SIG-M5 treated with dmso at 0.1 percent for 504 hours (cell line): ENCODE measurements around the gene ARRB1.
A peak's percentile ranks its signal among the peaks of the same experiment; 100 is the strongest.

Source experiments
- DNase-seq: peaks from one replicate; lab custom pipeline; 2025; ENCODE audit not compliant: unreplicated experiment; lab: John Stamatoyannopoulos, UW

The ARRB1 gene

DNA sequence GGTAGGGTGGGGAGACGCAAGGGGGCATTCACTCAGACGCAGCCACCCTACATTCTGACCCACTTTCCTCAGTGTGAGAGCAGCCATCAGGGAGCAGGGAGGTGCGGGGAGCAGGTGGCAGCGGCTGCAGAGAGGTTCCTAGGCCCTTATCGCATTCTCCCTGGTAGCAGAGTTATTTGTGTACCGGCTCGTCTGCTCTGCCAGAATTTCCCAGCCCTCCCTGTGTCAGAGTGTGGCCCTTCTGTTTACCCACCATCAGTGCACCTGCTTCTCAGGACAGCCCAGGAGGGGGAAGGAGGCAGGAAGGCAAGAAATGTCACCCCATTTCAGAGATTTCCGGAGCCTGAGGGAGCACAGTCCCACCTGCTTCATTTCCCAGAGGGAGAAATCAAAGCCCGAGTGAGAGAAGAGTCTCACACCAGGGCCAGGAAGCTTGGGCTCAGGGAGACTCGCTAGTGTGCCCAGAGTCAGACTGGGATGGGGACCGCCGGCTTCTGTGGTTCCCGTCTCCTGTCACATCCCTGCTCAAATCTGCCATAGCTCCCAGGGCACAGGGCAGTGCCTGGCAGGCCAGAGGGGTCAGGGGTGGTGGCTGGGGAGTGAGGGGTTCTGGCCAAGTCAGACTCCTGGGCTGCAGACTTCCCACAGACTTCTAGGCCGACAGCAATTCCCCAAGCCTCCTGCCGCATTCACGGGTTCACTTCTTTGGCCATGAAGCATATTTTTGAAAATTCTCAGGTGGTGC lies 49.7 kb downstream of the ARRB1 start:
- DNase-seq = no peak

DNA sequence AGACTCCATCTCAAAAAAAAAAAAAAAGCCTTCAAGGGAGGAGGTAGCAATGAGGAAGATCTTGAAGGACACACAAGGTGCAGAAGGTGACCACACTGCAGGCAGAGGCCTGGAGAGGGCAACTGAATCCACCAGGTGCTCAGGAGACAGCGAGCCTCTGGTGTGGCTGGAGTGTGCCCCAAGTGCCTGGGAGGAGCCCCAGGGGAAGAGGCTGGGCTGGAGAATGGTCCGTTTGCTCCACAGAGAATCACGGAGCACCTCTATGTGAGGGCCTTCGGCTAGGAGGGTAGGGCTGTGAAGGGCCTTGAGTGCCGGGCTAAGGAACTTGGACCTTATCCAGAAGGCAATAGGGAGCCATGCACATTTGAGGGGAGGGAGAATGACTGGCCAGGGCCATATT lies 50.3 kb downstream of the ARRB1 start:
- DNase-seq = no peak

DNA sequence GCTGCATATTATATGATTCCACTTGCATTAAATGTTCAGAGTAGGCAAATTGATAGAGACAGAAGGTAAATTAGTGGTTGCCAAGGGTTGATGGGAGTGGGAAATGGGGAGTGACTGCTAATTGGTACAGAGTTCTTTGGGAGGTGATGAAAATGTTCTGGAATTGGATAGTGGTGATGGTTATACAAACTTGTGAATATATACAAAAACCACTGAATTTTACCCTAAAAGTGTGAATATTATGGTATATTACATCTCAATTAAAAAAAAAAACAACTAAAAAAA lies 52.5 kb downstream of the ARRB1 start:
- no peak for DNase-seq

DNA sequence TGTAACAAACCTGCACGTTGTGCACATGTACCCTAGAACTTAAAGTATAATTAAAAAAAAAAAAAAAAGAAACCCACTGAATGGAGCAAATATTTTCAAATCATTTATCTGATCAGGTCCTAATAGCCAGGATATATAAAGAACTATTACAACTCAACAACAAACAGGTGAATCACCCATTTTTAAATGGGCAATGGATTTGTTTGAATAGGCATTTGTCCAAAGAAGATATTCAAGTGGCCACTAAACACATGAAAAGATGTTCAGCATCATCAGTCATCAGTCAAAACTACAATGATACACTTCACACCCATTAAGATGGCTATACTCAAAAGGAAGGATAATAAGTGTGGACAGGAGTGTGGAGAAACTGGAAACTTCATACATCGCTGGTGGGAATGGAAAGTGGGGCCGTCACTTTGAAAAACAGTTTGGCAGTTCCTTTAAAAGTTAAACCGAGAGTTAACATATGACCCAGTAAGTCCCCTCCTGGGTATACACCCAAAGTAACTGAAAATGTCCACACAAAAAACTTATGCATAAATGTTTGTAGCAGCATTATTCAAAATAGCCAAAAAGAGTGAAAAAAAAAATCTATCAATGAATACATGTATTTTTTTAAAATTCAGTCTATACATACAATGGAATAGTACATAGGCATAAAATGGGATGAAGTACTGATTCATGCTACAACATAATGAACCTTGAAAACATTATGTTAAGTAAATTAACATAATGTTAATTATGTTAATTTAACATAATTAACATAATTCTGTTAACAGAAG lies 53.1 kb downstream of the ARRB1 start:
- DNase-seq = no peak

DNA sequence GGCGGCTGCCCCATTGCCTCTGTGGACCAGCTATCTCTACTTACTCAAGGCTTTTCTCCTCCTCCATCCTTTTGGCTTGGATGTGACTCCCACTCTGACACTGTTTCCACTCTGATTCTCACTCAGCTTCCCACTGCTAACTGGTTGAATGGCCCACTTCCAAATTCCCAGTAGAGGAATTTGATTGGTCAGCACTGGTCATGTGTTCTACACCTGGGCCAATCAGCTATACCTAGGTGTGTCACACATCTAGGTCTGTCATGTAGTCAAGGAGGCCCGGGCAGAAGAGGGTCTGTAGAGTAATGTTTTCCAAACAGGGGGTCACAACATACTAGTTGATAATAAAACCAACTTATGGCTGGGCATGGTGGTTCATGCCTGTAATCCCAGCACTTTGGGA lies 57.6 kb downstream of the ARRB1 start:
- no peak for DNase-seq

DNA sequence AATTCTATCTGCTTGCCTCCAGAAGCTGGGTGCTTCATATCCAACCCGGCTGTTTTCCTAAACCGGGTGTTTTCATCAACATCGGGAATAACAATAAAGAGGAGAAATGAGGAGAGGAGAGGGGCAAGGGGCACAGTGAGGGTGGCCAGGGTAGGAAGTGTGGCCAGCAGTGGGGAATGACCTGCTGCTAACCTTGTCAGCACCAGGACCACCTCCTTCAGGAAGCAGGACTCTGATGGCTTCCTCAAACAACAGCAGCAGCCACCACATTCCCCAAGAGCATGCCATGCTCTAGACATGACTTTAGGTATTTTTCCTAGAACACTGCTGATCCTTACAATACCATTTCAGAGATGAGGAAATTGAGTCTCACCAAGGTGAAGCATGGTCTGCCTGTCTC lies 58.5 kb downstream of the ARRB1 start:
- no peak for DNase-seq

DNA sequence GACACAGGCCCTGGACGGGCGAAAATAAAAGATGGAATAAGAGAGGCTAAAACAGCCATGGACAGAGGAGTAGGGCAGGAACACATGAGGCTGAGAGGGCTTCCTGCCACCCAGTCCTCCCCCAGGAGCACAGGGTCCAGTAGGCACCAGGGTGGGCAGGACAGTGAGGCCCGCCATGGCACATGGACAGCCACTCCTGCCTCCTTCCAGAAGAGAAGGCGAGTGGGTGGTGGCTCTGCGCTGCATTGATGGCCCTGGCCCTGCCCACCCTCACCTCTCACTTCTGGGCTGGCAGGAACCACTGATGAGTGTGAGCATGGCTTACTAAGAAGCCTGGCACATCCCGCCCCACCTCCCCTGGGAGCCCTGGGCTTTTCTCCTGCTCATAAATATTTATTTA lies 59.7 kb downstream of the ARRB1 start:
- DNase-seq = no peak

DNA sequence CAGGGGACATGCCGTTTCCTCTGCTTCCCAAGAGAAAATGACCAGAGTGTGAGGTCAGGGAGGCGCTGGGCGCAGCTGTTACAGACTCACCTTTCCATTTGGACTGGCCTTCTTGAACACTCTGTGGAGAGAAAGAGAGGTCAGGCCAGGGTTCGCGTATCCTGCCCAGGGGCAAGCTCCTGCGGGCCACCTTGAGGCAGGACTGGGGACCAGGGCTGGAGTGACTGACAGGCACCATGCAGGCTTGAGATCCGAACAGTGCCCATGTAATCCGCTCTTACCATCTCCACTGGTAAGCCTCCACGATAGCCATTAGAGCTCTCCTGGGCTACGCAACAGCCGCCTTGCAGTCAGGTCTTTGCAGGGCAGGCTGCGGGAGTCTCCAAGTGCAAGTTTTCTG lies 61.5 kb downstream of the ARRB1 start:
- no peak for DNase-seq

DNA sequence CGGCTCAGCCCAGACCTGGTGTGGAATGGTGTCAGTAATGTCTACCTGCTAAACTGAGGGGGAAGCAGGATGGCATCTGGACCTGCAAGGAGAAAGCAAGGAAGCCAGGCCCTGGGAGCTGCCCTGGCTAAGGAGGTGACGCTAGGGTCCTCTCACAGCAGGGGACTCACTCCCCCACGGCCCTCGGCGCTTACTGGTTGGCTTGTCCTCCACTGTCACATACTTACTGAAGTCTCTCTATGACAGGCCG lies 62.0 kb downstream of the ARRB1 start:
- no peak for DNase-seq

DNA sequence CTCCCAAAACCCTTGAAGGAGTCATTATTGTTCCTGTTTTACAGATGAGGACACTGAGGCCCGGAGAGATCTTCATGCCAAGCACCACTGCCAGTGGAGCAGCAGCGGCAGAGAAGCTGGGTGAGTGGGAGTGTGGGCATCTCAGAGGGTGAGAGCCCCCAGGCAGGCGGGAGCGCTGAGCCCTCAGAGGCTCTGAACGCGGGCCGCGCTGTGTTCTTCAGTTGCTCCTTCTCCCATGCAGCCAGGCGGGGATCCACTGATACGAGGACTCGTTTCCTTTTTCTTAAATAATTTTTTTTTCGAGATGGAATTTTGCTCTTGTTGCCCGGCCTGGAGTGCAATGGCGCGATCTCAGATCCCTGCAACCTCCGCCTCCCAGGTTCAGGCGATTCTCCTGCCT lies 63.9 kb downstream of the ARRB1 start:
- DNase-seq = no peak

DNA sequence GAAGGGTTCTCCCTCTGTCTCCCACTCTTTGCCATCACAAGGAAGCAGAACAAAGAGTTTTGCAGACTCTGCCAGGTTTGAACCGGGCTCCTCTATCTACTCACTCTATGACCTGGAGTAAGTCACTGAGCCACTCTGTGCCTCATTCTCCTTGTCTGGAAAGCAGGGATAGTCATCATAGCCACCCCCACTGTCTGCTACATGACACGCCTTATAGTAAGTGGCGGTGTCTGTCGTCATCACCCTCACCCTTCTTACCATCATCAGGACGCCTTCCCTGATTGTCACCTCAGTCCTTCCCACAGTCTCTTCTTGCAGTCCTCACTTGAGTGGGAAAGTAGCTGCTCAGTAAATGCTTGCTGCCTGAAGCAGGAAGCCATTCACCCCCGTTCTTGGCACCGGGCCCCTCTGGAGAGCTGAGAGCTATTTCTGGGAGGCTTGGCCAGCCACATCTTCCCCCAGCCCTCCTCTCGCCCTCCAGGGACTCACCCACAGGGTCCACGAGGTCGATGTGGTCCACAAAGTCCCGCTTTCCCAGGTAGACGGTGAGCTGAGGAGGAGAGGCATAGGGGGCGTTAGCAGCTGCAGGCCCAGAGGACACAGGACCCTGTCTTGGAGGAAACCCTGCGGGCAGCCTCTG lies 64.5 kb downstream of the ARRB1 start:
- no peak for DNase-seq

DNA sequence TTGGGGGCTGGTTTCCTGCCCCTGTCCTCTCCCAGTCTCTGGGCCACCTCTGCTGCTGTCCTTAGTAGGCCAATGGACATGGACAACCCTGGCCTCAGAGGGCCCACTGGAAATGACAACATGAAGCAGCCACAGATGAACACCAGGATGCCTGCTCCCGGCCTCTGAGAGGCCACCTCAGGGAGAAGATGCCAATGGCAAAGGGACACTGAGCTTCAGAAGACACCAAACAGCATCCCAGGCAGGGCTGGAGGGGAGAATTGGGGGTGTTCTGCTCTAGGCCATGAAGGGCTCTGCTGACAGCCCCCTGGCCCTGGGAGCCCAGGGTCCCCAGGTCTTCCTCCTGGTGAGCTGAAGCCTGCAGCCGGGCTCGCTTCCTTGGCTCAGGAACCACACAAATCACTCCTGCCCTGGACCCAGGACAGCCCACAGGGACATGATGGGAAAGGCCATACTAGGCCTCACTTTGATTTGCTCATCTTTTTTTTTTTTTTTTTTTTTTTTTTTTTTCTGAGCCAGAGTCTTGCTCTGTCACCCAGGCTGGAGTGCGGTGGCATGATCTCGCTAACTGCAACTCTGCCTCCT lies 65.6 kb downstream of the ARRB1 start:
- no peak for DNase-seq

DNA sequence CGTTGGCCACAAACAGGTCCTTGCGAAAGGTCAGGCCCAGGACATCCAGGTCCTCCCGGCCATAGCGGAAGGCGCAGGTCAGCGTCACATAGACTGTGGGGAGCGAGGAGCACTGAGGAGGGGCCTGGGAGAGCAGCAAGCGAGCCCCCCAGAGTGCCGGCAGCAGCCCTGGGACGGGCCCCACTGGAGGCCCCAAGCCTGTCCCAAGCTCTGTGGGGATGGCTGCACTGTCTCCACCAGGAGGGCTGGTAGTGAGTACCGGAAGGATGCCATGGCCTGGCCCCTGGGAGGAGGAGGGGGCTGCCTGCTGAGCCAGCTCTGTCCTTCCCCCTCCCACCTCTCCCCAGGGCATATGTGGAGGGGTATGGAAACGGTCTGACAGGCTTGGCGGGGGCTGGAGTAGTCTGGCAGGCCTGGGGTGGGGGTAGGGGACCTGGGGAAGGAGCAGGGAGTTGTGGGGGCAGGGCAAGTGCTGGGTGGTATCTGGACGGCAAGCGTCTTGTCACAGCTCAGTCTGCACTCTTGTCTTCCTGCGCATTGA lies 68.0 kb downstream of the ARRB1 start:
- no peak for DNase-seq

DNA sequence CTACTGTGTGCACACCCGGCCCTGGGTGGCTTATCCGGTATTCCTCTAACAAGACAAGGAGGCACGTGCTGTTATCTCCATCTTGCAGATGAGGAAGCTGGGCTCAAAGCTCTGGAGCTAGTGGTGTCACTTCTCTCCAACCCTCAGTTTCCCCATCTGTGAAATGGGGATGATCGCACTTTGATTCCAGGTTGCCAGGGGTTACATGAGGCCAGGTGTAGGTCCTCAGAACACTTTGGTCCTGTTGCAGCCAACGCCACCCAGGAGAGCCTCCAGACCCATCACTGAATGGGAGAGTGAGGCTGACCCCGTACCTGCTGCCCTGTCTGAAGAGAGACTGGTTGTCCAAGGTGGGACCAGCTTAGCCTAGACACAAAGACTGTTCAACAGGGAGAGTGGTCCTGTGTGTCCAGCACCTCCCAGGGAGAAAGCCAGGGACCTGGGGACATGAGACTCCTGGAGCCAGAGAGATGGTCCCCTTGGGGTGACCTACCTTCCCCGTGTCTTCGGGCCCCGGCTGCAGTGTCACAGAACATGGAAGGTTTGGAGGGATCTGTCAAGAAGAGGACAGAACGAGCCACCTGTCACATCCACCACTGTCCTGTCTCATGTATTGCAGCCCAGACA lies 69.9 kb downstream of the ARRB1 start:
- DNase-seq = no peak

DNA sequence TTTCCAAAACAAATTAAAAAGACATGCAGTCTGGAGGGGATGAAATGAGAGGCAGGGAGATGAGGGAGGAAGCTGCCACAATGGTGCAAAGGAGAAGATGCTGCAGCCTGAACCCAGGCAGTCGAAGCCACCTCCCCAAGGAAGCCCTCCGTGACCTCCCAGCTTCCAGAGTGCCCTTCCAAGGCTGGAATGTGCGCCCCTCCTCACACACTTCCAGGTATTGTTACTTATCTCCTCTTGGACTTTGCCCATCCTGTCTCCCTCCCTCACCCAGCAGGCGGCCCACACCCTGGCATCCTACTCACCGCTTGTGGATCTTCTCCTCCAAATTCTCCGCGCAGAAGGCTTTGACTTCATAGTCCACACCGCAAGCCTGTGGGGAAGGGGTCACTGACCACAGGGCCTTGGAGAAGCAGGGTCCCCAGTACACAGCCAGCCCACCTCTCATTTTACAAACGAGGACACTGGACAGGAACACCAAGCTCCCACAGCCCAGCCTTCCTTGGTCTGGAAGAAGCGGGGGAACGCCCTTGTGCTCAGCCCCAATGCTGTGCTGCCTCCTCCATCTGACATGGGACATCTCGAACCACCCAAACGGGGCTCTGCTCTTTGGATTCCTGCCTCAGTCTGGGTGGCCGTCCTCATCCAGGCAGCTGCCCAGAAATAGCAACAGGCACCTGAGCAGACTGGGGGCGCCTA lies 70.5 kb downstream of the ARRB1 start:
- DNase-seq = no peak

DNA sequence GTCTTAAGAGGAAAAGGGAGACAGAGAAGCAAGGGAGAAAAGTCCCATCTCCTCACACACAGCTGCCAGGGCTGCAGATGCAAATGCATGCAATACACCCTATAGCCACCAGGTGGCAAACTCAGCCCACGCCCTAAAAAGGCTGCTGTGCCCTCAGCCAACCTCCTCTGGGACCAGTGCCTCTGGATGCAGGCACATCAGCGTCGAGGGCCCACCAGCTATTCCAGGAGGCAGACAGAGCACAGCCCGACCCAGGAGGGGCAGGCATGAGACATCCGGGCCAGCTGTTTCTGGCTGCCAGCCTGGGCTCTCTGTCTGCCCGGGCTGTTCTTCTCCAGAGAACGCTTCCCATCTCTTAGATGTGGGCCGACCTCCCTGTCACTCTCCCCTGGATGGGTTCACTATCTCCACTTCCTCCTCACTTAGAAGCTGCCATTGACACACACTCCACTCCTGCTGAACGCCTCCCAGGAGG lies 71.2 kb downstream of the ARRB1 start:
- peak; percentile 54 for DNase-seq

DNA sequence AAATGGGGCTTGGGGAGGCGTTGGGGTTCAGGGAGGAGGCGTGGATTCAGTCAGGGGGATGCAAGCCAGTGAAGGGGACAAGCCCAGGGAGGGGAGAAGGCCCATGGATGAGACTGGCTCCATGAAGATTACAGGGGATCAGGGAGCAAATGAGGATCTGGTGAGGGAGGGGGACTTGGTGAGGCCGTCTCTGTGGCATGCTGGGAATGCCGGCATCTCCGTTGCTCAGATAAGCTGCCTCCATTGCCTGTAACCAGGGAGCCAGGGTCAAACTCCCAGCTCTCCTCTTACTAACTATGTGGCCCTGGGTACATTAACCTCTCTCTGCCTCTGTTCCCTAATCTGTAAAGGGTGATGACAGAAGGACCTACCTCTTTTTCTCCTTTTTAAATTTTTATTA lies 72.2 kb downstream of the ARRB1 start:
- DNase-seq = no peak

DNA sequence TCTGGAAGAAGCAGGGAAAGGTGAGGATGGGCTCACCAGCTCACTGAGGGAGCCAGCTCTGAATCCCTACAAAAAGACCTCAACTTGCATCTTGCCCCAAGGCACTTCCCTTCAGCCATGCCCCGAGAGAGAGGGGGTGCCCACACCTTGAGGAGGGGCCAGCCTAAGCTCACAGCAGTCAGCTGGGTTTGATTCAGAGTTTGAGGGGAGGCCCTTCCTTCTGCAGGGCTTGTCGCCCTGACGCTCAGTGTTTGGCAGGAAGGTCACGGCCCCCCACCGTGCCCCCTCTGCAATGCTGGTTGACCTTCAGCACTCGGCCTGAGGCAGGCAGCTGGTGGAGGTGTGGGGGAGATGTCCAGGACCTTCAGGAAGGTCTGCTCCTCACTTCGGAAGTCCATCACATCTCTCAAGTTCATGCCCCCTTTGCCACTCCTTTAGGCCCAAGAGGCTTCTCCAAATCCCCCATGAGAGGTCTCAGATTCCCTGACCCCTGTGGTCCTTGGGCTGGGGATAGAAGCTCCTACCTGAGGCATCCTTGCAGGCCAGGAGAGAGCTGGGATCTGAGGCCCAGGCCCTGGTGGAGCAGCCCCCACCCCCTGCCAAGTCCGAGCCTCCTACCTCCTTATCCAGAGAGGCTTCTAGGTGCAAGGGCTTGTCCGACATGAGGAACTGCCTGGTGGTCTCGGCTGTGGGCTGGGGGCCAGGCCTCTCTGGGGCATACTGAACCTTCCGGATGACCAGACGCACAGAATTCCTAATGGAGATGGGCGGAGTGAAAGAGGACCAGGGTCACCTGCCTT lies 73.3 kb downstream of the ARRB1 start:
- no peak for DNase-seq

DNA sequence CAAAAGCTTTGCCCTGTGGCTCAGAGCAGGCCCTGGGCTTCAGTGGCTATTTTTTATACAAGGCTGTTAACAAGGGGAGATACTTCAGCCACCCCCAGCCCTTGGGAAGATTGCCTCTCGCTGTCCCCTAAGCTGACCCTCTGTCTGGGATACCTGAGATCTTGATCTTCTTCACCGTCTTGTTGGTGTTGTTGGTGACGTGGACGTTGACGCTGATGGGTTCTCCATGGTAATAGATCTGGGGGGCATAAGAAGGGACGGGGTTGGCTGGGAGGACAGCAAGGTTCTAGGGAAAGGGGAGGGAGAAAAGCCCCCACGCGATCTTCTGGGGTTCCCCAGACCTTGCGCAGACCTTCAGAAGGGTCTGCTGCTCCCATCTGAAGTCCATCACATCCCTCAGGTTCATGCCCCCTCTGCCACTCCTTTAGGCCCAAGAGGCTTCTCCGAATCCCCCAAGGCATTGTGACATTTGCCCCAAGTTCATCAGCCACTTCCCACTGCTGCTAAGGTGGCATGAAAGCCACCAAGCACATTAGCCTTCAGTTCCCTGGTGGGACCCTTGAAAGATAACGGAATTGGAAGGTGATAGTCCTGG lies 74.2 kb downstream of the ARRB1 start:
- no peak for DNase-seq

DNA sequence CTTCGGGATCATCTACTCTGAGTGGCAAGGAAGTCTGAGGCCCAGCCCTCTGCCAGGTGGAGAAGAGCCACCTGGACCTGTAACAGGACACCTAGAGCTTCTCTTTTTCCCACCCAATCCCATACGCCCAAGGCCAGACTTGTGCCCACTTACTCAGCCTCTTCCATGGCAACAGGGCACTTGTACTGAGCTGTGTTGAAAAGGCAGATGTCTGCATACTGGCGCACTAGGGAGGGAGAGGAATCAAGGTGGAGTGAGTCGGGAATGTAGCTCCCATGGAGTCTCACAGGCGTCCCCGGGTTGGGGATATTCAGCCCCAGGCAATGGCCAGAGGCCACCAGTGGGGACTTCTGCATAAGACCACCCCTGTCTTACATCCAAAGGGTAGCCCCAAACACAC lies 74.8 kb downstream of the ARRB1 start:
- no peak for DNase-seq
